Stimulated activated CD4-positive, alpha-beta T cell treated with anti-CD3 and anti-CD28 coated beads, Interleukin-1b, Interleukin-23, amount 100 ng/mL, for 24 hours (primary cell): ENCODE results near the gene KRTAP9-3.
"Not testable (repeated sequence)": the region's sequence is repeated elsewhere in the genome, so short reads cannot be mapped to it uniquely, and the experiment has no call there.

Source experiments
- DNase-seq, 4 experiments: peaks; one replicate each; pipeline ENCODE4 v3.0.0-alpha.2; 2020; ENCODE audit warnings: low read depth in 4 of 4, low spot score in 1 of 4

Gene KRTAP9-3, protein sequence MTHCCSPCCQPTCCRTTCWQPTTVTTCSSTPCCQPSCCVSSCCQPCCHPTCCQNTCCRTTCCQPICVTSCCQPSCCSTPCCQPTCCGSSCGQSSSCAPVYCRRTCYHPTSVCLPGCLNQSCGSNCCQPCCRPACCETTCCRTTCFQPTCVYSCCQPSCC

GRCh38 chr17:41232399-41233105, at the start of gene KRTAP9-3:
Gene KRTAP9-3, plus strand, starts transcription at chr17:41232449. Its CDS starts 53 bp downstream, at chr17:41232502.
- DNase-seq: not testable (repeated sequence)

- DNase-seq: no peak
These were observed 47.7 kb upstream of the KRTAP9-3 start, which contains the start of gene KRTAP4-1 for GRCh38 chr17:41184480-41184961. Gene KRTAP4-1, minus strand, starts transcription at chr17:41184911. Its CDS starts 57 bp downstream, at chr17:41184854.

DNA sequence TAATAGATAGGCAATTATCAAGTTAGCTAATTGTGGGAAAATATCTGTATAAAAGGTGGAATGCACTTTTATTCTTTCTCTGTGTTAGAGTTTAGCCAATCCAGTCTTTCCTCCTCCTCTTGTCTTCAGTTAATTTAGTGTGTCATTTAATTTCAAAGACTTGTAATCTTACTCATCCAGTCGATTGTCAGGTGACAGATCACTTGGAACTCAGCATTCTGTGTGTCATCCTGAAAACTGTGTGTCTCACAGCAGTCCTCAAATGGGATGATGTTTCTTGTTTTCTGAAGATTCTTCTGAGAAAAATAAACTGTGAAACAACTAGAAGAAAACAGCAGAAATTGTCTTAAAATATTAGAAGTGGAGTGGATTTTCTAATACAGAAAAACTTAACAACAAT, 47.2 kb upstream of the KRTAP9-3 start:
- DNase-seq: no peak

- no peak for DNase-seq
These were observed 45.4 kb upstream of the KRTAP9-3 start for GRCh38 chr17:41186872-41187271.

GRCh38 chr17:41189837-41190318, 42.4 kb upstream of the KRTAP9-3 start, which contains the start of gene KRTAP9-1:
Gene KRTAP9-1, plus strand, starts transcription at chr17:41189887. Its CDS starts 0 bp downstream, at chr17:41189887.
- not testable (repeated sequence) for DNase-seq

GRCh38 chr17:41190328-41190727, 41.9 kb upstream of the KRTAP9-3 start:
- DNase-seq: no peak

- DNase-seq: no peak
These were observed 36.2 kb upstream of the KRTAP9-3 start for GRCh38 chr17:41196068-41196467.

DNA sequence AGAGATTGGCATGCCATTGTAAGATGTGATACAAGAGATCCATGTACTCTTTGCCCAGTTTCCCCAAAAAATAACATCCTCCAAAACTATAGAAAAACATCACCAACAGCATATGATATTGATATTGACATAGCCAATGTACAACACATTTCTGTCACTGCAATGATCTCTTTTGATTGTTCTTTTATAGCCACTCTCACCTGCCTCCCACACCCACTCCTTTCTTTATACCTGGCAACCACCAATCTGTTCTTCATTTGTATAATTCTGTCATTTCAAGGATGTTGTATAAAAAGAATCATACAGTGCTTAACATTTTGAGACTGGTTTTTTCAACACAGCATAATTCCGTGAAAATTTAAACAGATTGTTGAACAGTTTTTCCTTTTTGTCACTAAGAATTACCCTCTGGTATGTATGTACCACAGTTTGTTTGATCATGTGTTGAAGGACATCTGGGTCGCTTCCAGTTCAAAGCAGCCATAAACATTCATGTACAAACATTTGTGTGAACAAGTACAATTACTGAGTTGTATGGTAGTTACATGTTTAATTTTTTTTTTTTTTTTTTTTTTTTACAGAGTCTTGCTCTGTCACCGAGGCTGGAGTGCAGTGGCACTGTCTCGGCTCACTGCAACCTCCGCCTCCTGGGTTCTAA, 32.7 kb upstream of the KRTAP9-3 start:
- no peak for DNase-seq

DNA sequence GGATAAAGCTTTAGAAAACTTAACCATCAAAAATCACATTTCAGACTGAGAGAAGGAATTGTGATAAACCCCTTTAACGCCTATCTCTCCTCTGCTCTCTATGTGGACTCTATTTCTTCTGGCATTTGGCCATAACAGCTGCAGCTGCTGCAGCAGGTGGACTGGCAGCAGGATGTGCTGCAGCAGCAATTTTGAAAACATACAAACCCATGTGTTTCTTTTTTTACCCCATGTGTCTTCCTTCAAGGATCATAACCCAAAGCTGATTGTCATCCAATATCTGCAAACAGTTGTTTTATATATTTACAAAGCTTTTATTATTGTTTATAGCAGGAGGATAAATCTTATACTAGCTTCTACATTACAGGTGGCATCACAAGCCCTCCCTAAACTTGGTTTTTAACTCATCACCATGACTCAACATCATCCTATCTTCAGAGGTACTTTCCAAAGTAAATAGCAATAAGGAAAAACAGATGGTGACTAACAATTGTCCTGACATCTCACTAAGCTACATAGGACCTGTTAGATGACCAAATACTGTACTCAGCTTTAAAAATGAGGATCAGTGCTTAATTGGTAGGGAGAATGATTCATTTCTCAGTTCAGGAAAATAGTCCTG, 20.3 kb upstream of the KRTAP9-3 start:
- DNase-seq: no peak

GRCh38 chr17:41212524-41213169, 19.6 kb upstream of the KRTAP9-3 start:
- DNase-seq: no peak

DNA sequence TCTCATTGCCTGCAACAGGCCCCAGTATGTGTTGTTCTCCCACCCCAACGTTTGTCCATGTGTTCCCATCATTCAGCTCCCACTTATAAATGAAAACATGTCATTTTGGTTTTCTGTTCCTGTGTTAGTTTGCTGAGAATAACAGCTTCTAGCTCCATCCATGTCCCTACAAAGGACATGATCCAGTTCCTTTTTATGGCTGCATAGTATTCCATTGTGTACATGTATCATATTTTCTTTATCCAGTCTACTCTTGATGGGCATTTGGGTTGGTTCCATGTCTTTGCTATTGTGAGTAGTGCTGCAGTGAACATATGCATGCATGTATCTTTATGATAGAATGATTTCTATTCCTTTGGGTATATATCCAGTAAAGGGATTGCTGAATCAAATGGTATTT, 16.6 kb upstream of the KRTAP9-3 start:
- DNase-seq: no peak

DNA sequence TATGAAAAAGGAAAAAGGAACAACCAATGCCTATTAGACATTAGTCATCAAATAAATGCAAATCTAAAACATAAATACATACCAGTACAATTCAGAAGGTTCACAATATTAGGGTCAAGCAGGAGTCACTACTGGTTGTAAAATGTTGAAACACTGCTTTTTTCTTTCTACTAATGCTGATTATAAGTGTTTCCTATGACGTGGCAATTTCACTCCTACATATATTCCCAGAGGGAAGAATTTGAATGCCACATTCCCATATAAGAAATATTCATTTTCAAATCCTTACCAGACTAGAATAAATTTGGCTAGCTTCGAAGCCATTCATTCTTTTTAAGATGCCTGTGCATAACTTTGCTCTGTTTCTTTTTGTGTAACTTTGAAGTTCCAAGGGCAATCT, 8.4 kb upstream of the KRTAP9-3 start:
- no peak for DNase-seq

DNA sequence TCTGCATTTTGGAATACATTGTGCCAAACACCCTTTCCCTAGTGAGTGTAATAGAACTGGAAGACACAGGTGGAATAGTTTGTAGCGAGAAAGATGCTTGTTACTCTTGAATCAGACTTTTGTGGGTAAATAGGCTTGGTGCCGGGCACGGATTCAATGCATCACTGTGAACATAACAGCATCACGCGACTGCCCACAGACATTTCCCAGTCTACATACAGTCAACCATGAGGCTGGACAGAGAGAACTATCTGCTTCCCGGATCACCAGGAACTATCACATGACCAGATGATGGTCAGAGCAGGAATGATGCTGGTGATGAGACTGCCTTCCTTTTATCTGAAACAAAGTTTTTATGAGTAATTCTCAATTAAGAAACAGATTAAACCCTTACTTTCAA, 6.2 kb upstream of the KRTAP9-3 start:
- DNase-seq: no peak

DNA sequence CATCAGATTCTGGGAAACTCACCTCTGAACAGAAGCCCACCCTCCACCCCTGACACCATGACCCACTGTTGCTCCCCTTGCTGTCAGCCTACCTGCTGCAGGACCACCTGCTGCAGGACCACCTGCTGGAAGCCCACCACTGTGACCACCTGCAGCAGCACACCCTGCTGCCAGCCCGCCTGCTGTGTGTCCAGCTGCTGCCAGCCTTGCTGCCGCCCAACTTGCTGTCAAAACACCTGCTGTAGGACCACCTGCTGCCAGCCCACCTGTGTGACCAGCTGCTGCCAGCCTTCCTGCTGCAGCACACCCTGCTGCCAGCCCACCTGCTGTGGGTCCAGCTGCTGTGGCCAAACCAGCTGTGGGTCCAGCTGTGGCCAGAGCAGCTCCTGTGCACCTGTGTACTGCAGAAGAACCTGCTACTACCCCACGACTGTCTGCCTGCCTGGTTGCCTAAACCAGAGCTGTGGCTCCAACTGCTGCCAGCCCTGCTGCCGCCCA, 5.6 kb upstream of the KRTAP9-3 start, which contains the start of gene KRTAP9-2:
TSS of gene KRTAP9-2 (plus strand) at position 51 of the 498 bp plus-strand sequence. CDS start at position 58, 7 bp downstream.
- DNase-seq: not testable (repeated sequence)

- DNase-seq: no peak
These were observed 2.2 kb upstream of the KRTAP9-3 start for GRCh38 chr17:41230094-41230493.

GRCh38 chr17:41231731-41232130, 518 bp upstream of the KRTAP9-3 start:
- DNase-seq: no peak

GRCh38 chr17:41237116-41237515, 4.9 kb downstream of the KRTAP9-3 start:
- DNase-seq: not testable (repeated sequence)

DNA sequence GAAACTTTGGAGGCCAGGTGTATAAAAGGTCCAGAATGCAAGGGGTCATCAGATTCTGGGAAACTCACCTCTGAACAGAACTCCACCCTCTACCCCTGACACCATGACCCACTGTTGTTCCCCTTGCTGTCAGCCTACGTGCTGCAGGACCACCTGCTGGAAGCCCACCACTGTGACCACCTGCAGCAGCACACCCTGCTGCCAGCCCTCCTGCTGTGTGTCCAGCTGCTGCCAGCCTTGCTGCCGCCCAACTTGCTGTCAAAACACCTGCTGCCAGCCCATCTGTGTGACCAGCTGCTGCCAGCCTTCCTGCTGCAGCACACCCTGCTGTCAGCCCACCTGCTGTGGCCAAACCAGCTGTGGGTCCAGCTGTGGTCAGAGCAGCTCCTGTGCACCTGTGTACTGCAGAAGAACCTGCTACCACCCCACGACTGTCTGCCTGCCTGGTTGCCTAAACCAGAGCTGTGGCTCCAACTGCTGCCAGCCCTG, 5.7 kb downstream of the KRTAP9-3 start, which contains the start of gene KRTAP9-8:
TSS of gene KRTAP9-8 (plus strand) at position 51 of the 489 bp plus-strand sequence. CDS start at position 104, 53 bp downstream.
- DNase-seq: not testable (repeated sequence)

DNA sequence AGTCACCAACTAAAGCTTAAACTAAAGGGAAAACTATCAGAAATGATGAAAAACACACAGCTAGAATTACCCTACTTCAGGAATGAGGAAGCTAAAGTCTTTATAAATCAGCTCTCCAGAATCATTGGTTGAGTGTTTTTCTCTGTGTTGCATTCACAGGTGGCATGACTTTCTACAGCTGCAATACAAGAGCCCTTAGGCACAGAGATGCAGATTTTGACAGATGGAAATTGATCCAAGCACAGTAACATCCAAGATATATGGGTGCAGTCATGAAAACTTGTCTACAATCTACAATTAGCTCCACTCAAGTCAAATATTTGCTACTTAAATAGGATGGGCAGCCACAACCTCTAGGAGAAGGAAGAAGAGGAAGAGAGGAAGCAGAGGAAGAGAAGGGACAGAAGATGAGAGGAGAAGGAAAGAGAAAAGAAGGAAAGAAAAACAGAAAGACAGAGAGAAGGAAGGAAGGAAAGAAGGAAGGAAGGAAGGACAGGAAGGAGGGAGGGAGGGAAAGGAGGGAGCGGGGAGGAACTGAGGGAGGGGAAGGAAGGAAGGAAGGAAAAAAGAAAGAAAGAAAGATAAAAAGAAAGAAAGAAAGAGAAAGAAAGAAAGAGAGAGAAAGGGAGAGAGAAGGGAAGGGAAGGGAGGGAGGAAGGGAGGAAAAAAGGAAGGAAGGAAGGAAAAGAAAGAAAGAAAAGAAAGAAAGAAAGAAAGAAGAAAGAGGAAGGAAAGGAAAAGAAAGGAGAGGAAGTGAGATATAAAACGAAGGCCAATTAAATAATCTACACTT, 14.9 kb downstream of the KRTAP9-3 start:
- DNase-seq: not testable (repeated sequence)
